GM23248 (cell line): ENCODE results near the gene PERCC1. TPM values are rescaled to one million over a fixed set of nuclear protein-coding genes. Genes with fewer than 3 reads are reported as not detected.

Source experiments
- DNase-seq: peaks from one replicate; pipeline ENCODE4 v3.0.0-alpha.2; 2015
- H2AFZ ChIP-seq: fragments of 200-600 bp; sonication (generic); 2 replicates; pipeline ENCODE4 v1.6.1; 2016; ENCODE audit warnings: antibody characterized with exemption
- H3F3A ChIP-seq: fragments of 200-600 bp; sonication (generic); 2 replicates; pipeline ENCODE4 v1.6.1; 2016; ENCODE audit warnings: mild to moderate bottlenecking, antibody characterized with exemption, mixed run types; ENCODE audit not compliant: insufficient read depth
- H3K27ac ChIP-seq: fragments of 200-600 bp; sonication (generic); 2 replicates; pipeline ENCODE4 v1.5.1; 2016; ENCODE audit warnings: mild to moderate bottlenecking
- H3K27me3 ChIP-seq: fragments of 200-600 bp; sonication (generic); replicated peaks from 2 replicates; pipeline ENCODE4 v1.6.1; 2016; ENCODE audit warnings: mild to moderate bottlenecking; ENCODE audit not compliant: insufficient read depth
- H3K36me3 ChIP-seq: fragments of 200-600 bp; sonication (generic); 2 replicates; pipeline ENCODE4 v1.6.1; 2016; ENCODE audit warnings: low read depth, mild to moderate bottlenecking
- H3K4me1 ChIP-seq: fragments of 200-600 bp; sonication (generic); 2 replicates; pipeline ENCODE4 v1.6.1; 2016; ENCODE audit warnings: mild to moderate bottlenecking; ENCODE audit not compliant: insufficient read depth
- H3K4me2 ChIP-seq: fragments of 200-600 bp; sonication (generic); one replicate; pipeline ENCODE4 v1.6.1; 2016; ENCODE audit warnings: mild to moderate bottlenecking; ENCODE audit not compliant: unreplicated experiment
- H3K4me3 ChIP-seq: fragments of 200-600 bp; sonication (generic); 2 replicates; pipeline ENCODE4 v1.5.1; 2016; ENCODE audit warnings: mild to moderate bottlenecking
- H3K79me2 ChIP-seq: fragments of 200-600 bp; sonication (generic); 2 replicates; pipeline ENCODE4 v1.6.1; 2016; ENCODE audit warnings: mild to moderate bottlenecking; ENCODE audit not compliant: insufficient read depth
- H3K9ac ChIP-seq: fragments of 200-600 bp; sonication (generic); 2 replicates; pipeline ENCODE4 v1.6.1; 2016; ENCODE audit warnings: mild to moderate bottlenecking
- H3K9me2 ChIP-seq: fragments of 200-600 bp; sonication (generic); 2 replicates; pipeline ENCODE4 v1.6.1; 2016; ENCODE audit warnings: mixed run types, mild to moderate bottlenecking, moderate library complexity; ENCODE audit not compliant: insufficient read depth
- H3K9me3 ChIP-seq: fragments of 200-600 bp; sonication (generic); one replicate; pipeline ENCODE4 v1.6.1; 2017; ENCODE audit warnings: low read depth
- H4K20me1 ChIP-seq: fragments of 200-600 bp; sonication (generic); 2 replicates; pipeline ENCODE4 v1.6.0; 2016; ENCODE audit not compliant: insufficient read depth
- EZH2 ChIP-seq: fragments of 200-600 bp; sonication (generic); IDR thresholded peaks from 2 replicates; pipeline ENCODE4 v1.6.1; 2018; ENCODE audit warnings: antibody characterized with exemption, mild to moderate bottlenecking; ENCODE audit not compliant: insufficient read depth, poor library complexity, severe bottlenecking
- EZH2phosphoT487 ChIP-seq: fragments of 200-600 bp; sonication (generic); IDR thresholded peaks from 2 replicates; pipeline ENCODE4 v1.6.1; 2018; ENCODE audit warnings: antibody characterized with exemption, moderate library complexity, mild to moderate bottlenecking, low read depth; ENCODE audit not compliant: insufficient read depth
- WGBS, 2 experiments: methylation state at CpG; one replicate each; pipeline ENCODE4 v1.1.6; 2015 to 2017; ENCODE audit warnings: low lambda C conversion rate in 2 of 2, low coverage in 1 of 2; ENCODE audit errors: missing lambda C conversion rate in 2 of 2; 5-methylcytosine and 5-hydroxymethylcytosine counted together
- in situ Hi-C: fragments of 300-500 bp; cut with MboI; formaldehyde crosslinking; loops from 2 replicates; pipeline ENCODE4 v1.15.0; 2020
- polyA plus RNA-seq: library from polyadenylated mRNA; unstranded; fragments of >200 nt; fragmentation: Nextera tagmentation; extraction: Ambion mirVana; gene quantifications from 2 replicates; pipeline ENCODE4 v1.2.1, GENCODE V29; 2016
- total RNA-seq: library from RNA; depleted of rRNA; stranded (reverse); fragments of >200 nt; shearing (Covaris generic); gene quantifications from 2 replicates; pipeline ENCODE4 v1.2.3, GENCODE V29; 2014

The PERCC1 gene
- total and polyA plus RNA-seq, 2 experiments from 2014 or later: not detected

DNA sequence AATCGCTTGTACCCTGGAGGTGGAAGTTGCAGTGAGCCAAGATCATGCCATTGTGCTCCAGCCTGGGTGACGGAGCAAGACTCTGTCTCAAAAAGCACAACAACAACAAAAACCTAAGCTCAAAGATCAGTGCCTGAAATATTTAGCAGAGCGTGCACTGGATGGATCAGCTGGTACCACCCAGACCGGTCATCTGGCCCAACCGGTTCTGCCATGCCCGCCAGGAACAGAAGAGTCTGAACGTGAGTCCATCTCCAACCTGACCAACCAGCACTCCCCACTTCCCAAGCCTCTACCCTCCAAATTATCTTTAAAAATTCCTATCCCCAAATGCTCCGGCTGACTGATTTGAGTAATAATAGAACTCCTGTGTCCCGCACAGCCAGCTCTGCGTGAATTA lies 8.8 kb upstream of the PERCC1 start:
- H3K4me1 ChIP-seq: peaks cover 13% of the 10 kb centered on the region
- H3K79me2 ChIP-seq: peaks cover 32% of the 10 kb centered on the region
- no peaks in the 10 kb centered on the region for H3K36me3 ChIP-seq
- no peaks in the 10 kb centered on the region; the same call in 1 of the 2 replicates for H3F3A ChIP-seq
- H3K27me3 ChIP-seq: no peaks in the 10 kb centered on the region
- DNase-seq: no peak
- no peak for TF ChIP-seq EZH2phosphoT487
- no peak for TF ChIP-seq EZH2
- in situ Hi-C loops: no loop called here
- H3K9me2 ChIP-seq: no peaks in the 10 kb centered on the region
- H3K27ac ChIP-seq: peak overlapping the region; percentile 90; the same call in 1 of the 2 replicates
- no peak overlapping the region for H3K9ac ChIP-seq
- no peak overlapping the region for H3K4me2 ChIP-seq
- H3K9me3 ChIP-seq: no peaks in the 10 kb centered on the region
- peak overlapping the region; percentile 86; the same call in 1 of the 2 replicates for H2AFZ ChIP-seq
- H4K20me1 ChIP-seq: no peaks in the 10 kb centered on the region
- H3K4me3 ChIP-seq: no peak overlapping the region
- WGBS, 2 experiments: 88 to 89% methylated on average over 10 of the region's 10 CpGs

DNA sequence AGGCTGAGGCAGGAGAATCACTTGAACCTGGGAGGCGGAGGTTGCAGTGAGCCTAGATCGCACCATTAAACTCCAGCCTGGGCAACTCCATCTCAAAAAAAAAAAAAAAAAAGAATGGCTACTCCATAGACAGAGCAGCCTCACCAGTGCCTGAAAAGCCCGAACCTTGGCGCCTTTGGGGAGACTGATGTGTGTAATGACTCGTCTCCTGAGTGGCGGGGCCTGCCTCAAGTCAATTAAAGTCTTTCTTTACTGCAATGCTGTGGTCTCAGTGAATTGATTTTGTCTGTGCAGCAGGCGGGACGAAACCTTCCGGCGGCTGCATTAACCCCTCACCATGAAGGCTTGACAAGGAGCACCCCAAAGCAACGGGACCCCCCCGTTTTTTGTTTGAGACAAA lies 6.8 kb upstream of the PERCC1 start:
- DNase-seq: no peak
- WGBS, 2 experiments: 89 to 92% methylated on average over 12 of the region's 12 CpGs

DNA sequence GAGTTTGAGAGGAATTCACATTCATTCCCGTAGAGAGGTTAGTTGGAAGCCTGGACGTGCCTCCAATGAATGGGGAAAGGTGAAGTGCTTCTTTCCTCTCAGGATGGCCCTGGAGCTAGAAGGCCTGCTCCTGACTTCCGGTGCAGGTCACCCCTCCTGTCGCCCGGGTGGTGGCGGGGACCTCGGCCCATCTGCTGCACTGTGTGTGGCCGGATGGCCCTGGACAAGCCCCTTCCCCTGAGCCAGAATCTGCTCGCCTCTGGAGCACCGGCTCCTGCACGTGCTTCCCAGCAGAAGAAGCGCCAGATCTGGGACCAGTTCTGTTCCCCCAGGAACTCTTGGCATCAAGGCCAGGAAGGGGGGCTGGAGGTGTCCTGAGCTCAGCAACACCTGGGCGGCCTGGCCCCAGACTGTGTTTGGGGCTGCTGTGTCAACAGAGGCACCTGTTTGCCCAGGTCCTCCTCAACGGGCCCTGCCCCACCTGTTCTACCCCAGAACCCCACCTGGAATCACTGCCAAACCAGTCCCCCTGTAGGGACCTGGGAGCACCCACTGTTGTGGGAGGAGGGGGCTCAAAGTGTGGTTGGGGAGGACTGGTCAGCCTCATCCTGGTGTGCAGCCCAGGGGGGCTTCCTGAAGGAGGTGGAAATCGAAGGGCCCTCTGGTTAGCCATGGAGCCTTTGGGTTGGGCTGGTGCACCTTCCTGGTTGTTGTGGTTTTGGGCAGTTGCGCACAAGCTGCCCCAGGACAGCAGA lies 5.1 kb upstream of the PERCC1 start:
- Histone ChIP-seq H3K4me2 (no peak overlapping the region), H3K27me3 (no peaks in the 10 kb centered on the region), H4K20me1 (no peaks in the 10 kb centered on the region), H3K4me3 (no peak overlapping the region), H3K4me1 (no peaks in the 10 kb centered on the region), H2AFZ (no peak overlapping the region), H3K9me2 (no peaks in the 10 kb centered on the region), H3K79me2 (no peaks in the 10 kb centered on the region), H3K9me3 (no peaks in the 10 kb centered on the region), H3K36me3 (no peaks in the 10 kb centered on the region), H3F3A (no peaks in the 10 kb centered on the region; the same call in 1 of the 2 replicates), H3K27ac (no peak overlapping the region), H3K9ac (no peak overlapping the region)
- WGBS, 2 experiments: 86 to 89% methylated on average over 16 of the region's 16 CpGs
- in situ Hi-C loops: no loop called here
- TF ChIP-seq EZH2phosphoT487 (no peak), EZH2 (no peak)
- DNase-seq: no peak

More for the DNA sequence above, 6.8 kb upstream of the PERCC1 start:
- Histone ChIP-seq H2AFZ (no peak overlapping the region), H3K79me2 (peaks cover 14% of the 10 kb centered on the region), H3K9me2 (no peaks in the 10 kb centered on the region), H3K27me3 (no peaks in the 10 kb centered on the region), H4K20me1 (no peaks in the 10 kb centered on the region), H3K4me1 (peaks cover 10% of the 10 kb centered on the region), H3K9ac (no peak overlapping the region), H3K36me3 (no peaks in the 10 kb centered on the region), H3F3A (no peaks in the 10 kb centered on the region; the same call in 1 of the 2 replicates), H3K4me2 (no peak overlapping the region), H3K27ac (no peak overlapping the region), H3K9me3 (no peaks in the 10 kb centered on the region), H3K4me3 (no peak overlapping the region)
- TF ChIP-seq EZH2 (no peak), EZH2phosphoT487 (no peak)
- in situ Hi-C loops: no loop called here

GRCh38 chr16:1426734-1427471 lies 4.0 kb upstream of the PERCC1 start:
- no peaks in the 10 kb centered on the region for H3K9me2 ChIP-seq
- 75 to 81% methylated on average over 24 to 42 of the region's 42 CpGs for WGBS, 2 experiments
- TF ChIP-seq EZH2phosphoT487 (no peak), EZH2 (no peak)
- H3K27ac ChIP-seq: no peak overlapping the region
- H2AFZ ChIP-seq: no peak overlapping the region
- no peak overlapping the region for H3K4me2 ChIP-seq
- H4K20me1 ChIP-seq: no peaks in the 10 kb centered on the region
- no peak for DNase-seq
- H3K36me3 ChIP-seq: no peaks in the 10 kb centered on the region
- no peaks in the 10 kb centered on the region for H3K9me3 ChIP-seq
- H3K4me3 ChIP-seq: no peak overlapping the region
- no peak overlapping the region for H3K9ac ChIP-seq
- no peaks in the 10 kb centered on the region for H3K27me3 ChIP-seq
- H3F3A ChIP-seq: no peaks in the 10 kb centered on the region
- no peaks in the 10 kb centered on the region for H3K4me1 ChIP-seq
- no peaks in the 10 kb centered on the region for H3K79me2 ChIP-seq
- in situ Hi-C loops: no loop called here
